ENCODE results near the gene NCAN.

DNA sequence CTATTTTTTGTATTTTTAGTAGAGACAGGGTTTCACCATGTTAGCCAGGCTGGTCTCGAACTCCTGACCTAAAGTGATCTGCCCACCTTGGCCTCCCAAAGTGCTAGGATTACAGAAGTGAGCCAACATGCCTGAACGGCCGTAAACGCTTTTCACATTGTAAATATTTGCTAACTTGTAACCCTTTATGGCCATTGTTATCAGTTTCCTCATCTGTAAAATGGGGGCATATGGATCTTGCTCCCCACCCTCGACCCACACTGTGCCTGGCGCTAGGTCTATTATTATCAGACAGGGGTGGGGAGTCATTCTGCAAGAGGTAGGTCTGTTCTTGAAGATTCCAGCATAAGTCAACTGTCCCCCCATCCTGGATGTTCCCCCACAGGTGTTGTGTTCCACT, 11.9 kb downstream of the NCAN start:
- TF ChIP-seq, protein P1, sequence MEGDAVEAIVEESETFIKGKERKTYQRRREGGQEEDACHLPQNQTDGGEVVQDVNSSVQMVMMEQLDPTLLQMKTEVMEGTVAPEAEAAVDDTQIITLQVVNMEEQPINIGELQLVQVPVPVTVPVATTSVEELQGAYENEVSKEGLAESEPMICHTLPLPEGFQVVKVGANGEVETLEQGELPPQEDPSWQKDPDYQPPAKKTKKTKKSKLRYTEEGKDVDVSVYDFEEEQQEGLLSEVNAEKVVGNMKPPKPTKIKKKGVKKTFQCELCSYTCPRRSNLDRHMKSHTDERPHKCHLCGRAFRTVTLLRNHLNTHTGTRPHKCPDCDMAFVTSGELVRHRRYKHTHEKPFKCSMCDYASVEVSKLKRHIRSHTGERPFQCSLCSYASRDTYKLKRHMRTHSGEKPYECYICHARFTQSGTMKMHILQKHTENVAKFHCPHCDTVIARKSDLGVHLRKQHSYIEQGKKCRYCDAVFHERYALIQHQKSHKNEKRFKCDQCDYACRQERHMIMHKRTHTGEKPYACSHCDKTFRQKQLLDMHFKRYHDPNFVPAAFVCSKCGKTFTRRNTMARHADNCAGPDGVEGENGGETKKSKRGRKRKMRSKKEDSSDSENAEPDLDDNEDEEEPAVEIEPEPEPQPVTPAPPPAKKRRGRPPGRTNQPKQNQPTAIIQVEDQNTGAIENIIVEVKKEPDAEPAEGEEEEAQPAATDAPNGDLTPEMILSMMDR (conservative IDR thresholded peaks at IDR 0.05; ENCODE audit: low read depth, low read length): no peak
- no peak for TF ChIP-seq EZH2 (IDR thresholded peaks at IDR 0.05; ENCODE audit: low read length, unreplicated experiment)

Data from PC-3 (cell line).